ENCODE data around the gene LRRC57.

- TF ChIP-seq NFIC (IDR thresholded peaks at IDR 0.05) (no peak), RAD21 (IDR thresholded peaks at IDR 0.05; ENCODE audit: low read depth) (no peak), EP300 (IDR thresholded peaks at IDR 0.05; ENCODE audit: borderline replicate concordance) (no peak), REST (IDR thresholded peaks at IDR 0.05; ENCODE audit: low read depth) (no peak), EGR1 (IDR thresholded peaks at IDR 0.05) (no peak), CEBPB (IDR thresholded peaks at IDR 0.05) (no peak), USF1 (IDR thresholded peaks at IDR 0.05) (no peak), FOXM1 (IDR thresholded peaks at IDR 0.05; ENCODE audit: borderline replicate concordance, low read depth) (no peak), TAF1 (IDR thresholded peaks at IDR 0.05; ENCODE audit: low read depth) (no peak), TEAD4 (IDR thresholded peaks at IDR 0.05) (no peak)
Observed at GRCh38 chr15:42593143-42593542, 44.5 kb upstream of the LRRC57 start.

All from Ishikawa (cell line).